GM12864 (cell line): ENCODE data around the gene WIPI1.
A peak's percentile ranks its signal among the peaks of the same experiment; 100 is the strongest.

Source experiments
- DNase-seq: peaks from one replicate; pipeline ENCODE4 v3.0.0-alpha.2; 2011; ENCODE audit warnings: low read depth
- H3K4me3 ChIP-seq: 2 replicates; pipeline ENCODE4 v1.5.1; 2011; ENCODE audit warnings: mild to moderate bottlenecking, low read depth, low read length, control low read depth
- TF ChIP-seq, protein P1 (sequence below): IDR thresholded peaks from 2 replicates; pipeline ENCODE4 v1.5.1; 2011; ENCODE audit warnings: low read depth, mild to moderate bottlenecking, moderate library complexity, low read length, control low read depth, inconsistent platforms; ENCODE audit errors: missing control alignments

The WIPI1 gene

GRCh38 chr17:68460146-68460545 is 2.9 kb upstream of the WIPI1 start:
- TF ChIP-seq, protein P1, sequence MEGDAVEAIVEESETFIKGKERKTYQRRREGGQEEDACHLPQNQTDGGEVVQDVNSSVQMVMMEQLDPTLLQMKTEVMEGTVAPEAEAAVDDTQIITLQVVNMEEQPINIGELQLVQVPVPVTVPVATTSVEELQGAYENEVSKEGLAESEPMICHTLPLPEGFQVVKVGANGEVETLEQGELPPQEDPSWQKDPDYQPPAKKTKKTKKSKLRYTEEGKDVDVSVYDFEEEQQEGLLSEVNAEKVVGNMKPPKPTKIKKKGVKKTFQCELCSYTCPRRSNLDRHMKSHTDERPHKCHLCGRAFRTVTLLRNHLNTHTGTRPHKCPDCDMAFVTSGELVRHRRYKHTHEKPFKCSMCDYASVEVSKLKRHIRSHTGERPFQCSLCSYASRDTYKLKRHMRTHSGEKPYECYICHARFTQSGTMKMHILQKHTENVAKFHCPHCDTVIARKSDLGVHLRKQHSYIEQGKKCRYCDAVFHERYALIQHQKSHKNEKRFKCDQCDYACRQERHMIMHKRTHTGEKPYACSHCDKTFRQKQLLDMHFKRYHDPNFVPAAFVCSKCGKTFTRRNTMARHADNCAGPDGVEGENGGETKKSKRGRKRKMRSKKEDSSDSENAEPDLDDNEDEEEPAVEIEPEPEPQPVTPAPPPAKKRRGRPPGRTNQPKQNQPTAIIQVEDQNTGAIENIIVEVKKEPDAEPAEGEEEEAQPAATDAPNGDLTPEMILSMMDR: no peak
- no peak for DNase-seq
- H3K4me3 ChIP-seq: no peak overlapping the region; the same call in 1 of the 2 replicates

GRCh38 chr17:68459037-68459639 is 1.8 kb upstream of the WIPI1 start:
- H3K4me3 ChIP-seq: no peak overlapping the region; the same call in 1 of the 2 replicates
- DNase-seq: no peak
- TF ChIP-seq, protein P1: no peak

GRCh38 chr17:68458260-68459036 is 1.2 kb upstream of the WIPI1 start:
- no peak for DNase-seq
- TF ChIP-seq, protein P1: no peak
- H3K4me3 ChIP-seq: peak overlapping the region; percentile 64

- TF ChIP-seq, protein P1: no peak
- DNase-seq: peak; percentile 90
- peak overlapping the region; percentile 64 for H3K4me3 ChIP-seq
These were observed 403 bp upstream of the WIPI1 start for GRCh38 chr17:68457539-68458259.

GRCh38 chr17:68456339-68457167 is 743 bp downstream of the WIPI1 start:
- H3K4me3 ChIP-seq: peak overlapping the region; percentile 75
- DNase-seq: no peak
- TF ChIP-seq, protein P1: no peak

DNA sequence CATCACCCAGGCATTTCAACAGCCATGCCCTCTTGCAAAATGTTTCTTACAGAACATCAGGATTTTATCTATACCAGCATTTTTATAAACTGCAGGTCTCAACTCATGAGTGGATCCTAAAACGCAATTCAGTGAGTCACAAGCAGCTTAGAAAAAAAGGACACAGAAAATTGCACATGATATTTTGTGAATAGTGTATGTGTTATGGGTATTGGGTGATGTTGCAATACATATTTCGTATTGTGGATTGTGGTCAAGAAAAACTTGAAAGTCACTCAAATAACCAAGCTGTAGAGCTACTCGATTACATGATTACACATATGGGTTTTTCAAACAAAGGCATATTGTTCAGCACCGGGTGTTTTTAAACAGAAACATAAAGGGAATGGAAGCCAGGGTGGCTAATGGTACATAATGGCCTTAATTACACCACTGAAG is 1.4 kb downstream of the WIPI1 start:
- peak overlapping the region; percentile 75 for H3K4me3 ChIP-seq
- DNase-seq: no peak
- TF ChIP-seq, protein P1: no peak
